ENCODE measurements around the gene SND1.

Gene SND1

DNA sequence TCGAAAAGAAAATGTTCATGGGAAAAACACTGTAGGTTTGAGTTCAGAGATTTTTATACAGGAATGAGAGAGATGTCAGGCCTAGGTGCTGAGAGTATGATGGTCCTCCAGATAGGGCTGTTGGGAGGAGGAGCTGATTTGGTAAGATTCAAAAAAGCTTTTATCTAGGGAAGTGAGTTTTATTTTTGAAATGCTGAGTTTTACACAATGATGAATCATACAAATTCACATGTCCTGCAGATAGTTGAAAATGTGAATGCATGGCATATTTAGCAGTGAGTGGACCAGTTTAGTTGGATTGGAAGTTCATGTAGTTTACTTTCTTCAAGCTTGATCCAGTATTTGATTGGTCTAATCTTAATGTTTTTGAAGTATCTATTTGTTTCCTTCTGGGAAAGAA is 224.4 kb downstream of the SND1 start:
- Histone ChIP-seq H3K4me1 (ENCODE audit: insufficient read depth, low read length) (peaks cover 2% of the 10 kb centered on the region), H3K27me3 (ENCODE audit: insufficient read depth, low read length) (no peaks in the 10 kb centered on the region), H3K4me3 (ENCODE audit: low read length) (no peak overlapping the region), H3K36me3 (ENCODE audit: insufficient read depth, low read length) (no peaks in the 10 kb centered on the region), H3K9me3 (ENCODE audit: low read length) (no peaks in the 10 kb centered on the region), H2AFZ (ENCODE audit: low read depth, low read length) (no peak overlapping the region)

DNA sequence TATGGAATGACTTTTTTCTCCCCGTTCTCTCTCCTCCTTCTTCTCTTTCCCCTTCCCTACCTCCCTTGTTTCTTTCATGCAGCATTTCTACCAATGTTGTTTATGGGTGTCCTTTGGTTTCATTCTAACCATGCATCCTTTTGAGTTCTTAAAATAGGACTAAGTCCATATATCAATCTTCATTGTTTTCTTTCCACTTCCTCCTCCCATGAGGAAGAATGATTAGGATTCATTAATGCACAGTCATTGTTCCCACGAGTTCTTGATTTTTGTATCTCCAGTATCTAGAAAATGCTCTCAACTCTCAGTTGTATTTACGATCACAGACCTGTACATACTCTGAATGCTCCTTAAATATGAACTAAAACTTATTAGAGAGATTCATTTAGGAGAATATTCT is 226.0 kb downstream of the SND1 start:
- Histone ChIP-seq H2AFZ (ENCODE audit: low read depth, low read length) (no peak overlapping the region), H3K4me3 (ENCODE audit: low read length) (no peak overlapping the region), H3K27me3 (ENCODE audit: insufficient read depth, low read length) (no peaks in the 10 kb centered on the region), H3K36me3 (ENCODE audit: insufficient read depth, low read length) (no peaks in the 10 kb centered on the region), H3K9me3 (ENCODE audit: low read length) (no peaks in the 10 kb centered on the region), H3K4me1 (ENCODE audit: insufficient read depth, low read length) (peaks cover 2% of the 10 kb centered on the region)

DNA sequence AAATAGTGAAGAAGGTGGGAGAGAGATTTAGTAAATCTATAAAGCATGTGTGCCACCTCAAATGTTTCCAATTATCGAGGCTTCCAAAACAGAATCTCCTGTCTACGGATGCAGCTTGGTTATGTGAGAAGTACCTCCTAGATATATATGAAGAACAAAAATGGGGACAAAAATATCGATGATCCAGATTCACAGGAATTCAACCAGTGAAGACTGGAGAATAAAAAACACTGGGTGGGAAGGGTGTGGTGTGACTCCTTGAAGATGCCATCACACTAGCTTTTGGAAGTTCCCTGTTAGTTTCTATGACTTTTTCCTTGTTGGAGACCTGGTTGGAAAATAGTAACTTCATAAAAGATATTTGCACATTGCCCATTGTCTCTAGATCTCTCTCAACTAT is 226.8 kb downstream of the SND1 start:
- no peak overlapping the region for H2AFZ ChIP-seq (ENCODE audit: low read depth, low read length)
- H3K4me3 ChIP-seq (ENCODE audit: low read length): no peak overlapping the region
- no peaks in the 10 kb centered on the region for H3K9me3 ChIP-seq (ENCODE audit: low read length)
- H3K4me1 ChIP-seq (ENCODE audit: insufficient read depth, low read length): peaks cover 2% of the 10 kb centered on the region
- H3K27me3 ChIP-seq (ENCODE audit: insufficient read depth, low read length): no peaks in the 10 kb centered on the region
- H3K36me3 ChIP-seq (ENCODE audit: insufficient read depth, low read length): no peaks in the 10 kb centered on the region

DNA sequence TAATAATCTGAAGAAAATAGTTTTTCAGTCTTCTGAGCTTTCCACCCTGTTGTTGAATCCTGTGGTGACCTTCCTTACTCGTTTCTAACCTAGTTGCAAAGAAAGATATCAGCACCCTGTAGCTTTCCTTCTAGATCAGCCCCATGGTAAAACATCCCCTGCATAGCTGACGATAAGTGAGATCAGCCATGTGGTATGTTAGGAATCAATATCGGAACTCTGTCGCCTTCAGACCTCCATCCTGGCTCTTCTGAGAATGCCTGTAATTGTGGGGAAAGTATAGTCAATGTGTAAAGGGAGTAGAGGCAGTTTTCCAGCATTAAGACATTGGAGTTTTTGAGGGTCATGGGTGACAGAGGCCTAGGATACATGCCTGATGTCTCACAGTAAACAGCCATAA is 227.4 kb downstream of the SND1 start:
- no peaks in the 10 kb centered on the region for H3K9me3 ChIP-seq (ENCODE audit: low read length)
- H3K27me3 ChIP-seq (ENCODE audit: insufficient read depth, low read length): no peaks in the 10 kb centered on the region
- H2AFZ ChIP-seq (ENCODE audit: low read depth, low read length): no peak overlapping the region
- no peak overlapping the region for H3K4me3 ChIP-seq (ENCODE audit: low read length)
- peaks cover 2% of the 10 kb centered on the region for H3K4me1 ChIP-seq (ENCODE audit: insufficient read depth, low read length)
- H3K36me3 ChIP-seq (ENCODE audit: insufficient read depth, low read length): no peaks in the 10 kb centered on the region

DNA sequence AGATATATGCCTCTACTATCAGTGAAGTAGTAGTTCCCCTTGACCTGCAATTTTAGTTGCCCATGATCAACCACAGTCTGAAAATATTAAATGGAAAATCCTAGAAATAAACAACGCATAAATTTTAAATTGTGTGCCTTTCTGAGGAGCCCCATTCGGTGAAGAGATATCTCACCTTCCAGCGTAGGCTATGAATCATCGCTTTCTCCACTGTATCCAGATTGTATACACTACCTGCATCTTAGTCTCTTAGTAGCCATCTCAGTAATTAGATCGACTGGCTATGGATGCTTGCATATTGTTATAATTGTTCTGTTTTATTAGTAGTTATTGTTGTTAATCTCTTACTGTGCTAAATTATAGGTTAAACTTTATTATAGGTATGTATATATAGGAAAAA is 227.9 kb downstream of the SND1 start:
- Histone ChIP-seq H3K4me3 (ENCODE audit: low read length) (no peak overlapping the region), H3K36me3 (ENCODE audit: insufficient read depth, low read length) (no peaks in the 10 kb centered on the region), H3K27me3 (ENCODE audit: insufficient read depth, low read length) (no peaks in the 10 kb centered on the region), H3K4me1 (ENCODE audit: insufficient read depth, low read length) (peaks cover 2% of the 10 kb centered on the region), H3K9me3 (ENCODE audit: low read length) (no peaks in the 10 kb centered on the region), H2AFZ (ENCODE audit: low read depth, low read length) (no peak overlapping the region)

DNA sequence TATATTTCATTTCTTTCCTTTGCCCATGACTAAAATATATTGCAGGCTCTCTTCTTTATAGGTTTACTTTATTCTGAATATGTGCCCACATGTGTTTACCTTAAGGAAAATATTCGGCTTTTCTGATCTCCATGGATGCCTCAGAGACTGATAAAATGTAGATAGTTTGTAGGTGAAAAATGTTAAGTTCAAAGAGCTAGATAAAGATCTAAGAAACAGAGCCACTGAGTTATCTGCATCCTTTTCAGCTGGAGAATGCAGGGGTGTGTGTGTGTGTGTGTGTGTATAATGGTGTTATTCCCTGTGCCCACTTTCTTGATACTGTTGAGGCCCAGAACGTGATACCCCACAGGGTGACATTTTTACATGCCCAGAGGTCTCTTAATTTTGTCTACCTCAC is 228.5 kb downstream of the SND1 start:
- Histone ChIP-seq H3K36me3 (ENCODE audit: insufficient read depth, low read length) (no peaks in the 10 kb centered on the region), H3K4me3 (ENCODE audit: low read length) (no peak overlapping the region), H2AFZ (ENCODE audit: low read depth, low read length) (no peak overlapping the region), H3K9me3 (ENCODE audit: low read length) (no peaks in the 10 kb centered on the region), H3K27me3 (ENCODE audit: insufficient read depth, low read length) (no peaks in the 10 kb centered on the region), H3K4me1 (ENCODE audit: insufficient read depth, low read length) (peaks cover 2% of the 10 kb centered on the region)

DNA sequence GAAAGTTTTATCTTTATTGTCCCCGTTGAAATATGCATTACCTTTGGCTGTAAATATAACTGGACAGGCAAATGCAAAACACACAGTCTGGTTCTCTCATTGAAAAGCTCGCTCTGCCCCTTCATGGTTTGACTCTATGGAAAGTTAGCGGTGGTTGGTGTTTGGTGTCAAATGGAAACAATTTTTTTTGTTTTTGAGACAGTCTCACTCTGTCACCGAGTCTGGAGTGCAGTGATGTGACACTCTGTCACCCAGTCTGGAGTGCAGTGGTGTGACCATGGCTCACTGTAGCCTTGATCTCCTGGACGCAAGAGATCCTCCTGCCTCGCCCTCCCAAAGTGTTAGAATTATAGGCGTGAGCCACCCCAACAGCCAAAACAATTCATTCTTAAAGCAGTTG is 229.6 kb downstream of the SND1 start:
- no peaks in the 10 kb centered on the region for H3K36me3 ChIP-seq (ENCODE audit: insufficient read depth, low read length)
- H2AFZ ChIP-seq (ENCODE audit: low read depth, low read length): no peak overlapping the region
- H3K4me3 ChIP-seq (ENCODE audit: low read length): no peak overlapping the region
- peaks cover 2% of the 10 kb centered on the region for H3K4me1 ChIP-seq (ENCODE audit: insufficient read depth, low read length)
- no peaks in the 10 kb centered on the region for H3K9me3 ChIP-seq (ENCODE audit: low read length)
- H3K27me3 ChIP-seq (ENCODE audit: insufficient read depth, low read length): no peaks in the 10 kb centered on the region

DNA sequence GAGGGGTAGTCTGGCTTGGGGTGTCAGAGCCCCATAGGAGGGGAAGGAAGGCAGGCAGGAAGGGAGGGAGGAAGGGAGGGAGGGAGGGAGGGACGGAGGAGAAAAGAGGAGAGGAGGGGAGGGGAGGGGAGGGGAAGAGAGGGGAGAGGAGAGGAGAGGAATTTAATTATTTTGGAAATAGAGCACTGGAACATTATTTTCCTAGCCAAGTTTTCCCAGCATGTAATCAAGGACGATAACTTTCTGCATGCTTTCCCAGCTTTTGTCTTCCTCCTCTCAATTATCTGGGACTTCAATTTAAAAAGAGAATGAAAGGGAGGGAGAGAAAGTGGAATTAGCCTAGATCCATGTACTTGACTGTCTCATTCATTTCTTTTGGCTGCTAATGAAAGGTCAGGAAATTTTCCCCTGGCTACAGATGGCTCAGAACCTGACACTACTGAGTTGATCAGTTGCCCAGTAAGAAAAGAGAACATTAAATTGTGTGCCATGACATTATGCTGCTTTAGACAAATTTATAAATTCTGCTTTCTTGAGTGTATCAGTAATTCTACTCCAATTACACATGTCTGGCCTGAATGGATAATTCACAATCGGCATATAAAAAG is 230.4 kb downstream of the SND1 start:
- H2AFZ ChIP-seq (ENCODE audit: low read depth, low read length): no peak overlapping the region
- peaks cover 2% of the 10 kb centered on the region for H3K4me1 ChIP-seq (ENCODE audit: insufficient read depth, low read length)
- H3K27me3 ChIP-seq (ENCODE audit: insufficient read depth, low read length): no peaks in the 10 kb centered on the region
- H3K36me3 ChIP-seq (ENCODE audit: insufficient read depth, low read length): no peaks in the 10 kb centered on the region
- H3K9me3 ChIP-seq (ENCODE audit: low read length): no peaks in the 10 kb centered on the region
- H3K4me3 ChIP-seq (ENCODE audit: low read length): no peak overlapping the region

DNA sequence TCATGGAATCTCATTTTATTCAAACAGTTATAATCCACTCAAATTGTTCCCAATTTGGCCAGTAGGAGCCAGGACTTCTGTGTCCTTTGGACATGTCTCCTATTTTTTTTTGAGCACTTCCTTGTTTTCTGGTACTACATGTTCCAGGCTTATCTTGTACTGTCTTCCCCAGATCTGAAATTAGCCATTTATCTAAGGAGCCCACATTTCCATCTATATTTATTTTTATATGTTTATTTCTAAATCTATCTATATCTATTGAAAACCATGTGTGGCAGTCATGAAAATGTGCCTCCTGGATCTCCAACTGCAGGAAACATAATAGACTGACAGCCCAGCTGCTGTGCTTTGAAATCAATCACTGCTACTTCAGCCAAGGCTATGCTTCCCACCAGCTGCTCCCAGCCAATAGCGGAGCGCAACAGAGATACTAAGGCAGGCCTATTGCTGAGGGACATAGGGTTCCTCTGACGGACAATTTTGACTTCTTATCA is 232.1 kb downstream of the SND1 start:
- Histone ChIP-seq H3K9me3 (ENCODE audit: low read length) (no peaks in the 10 kb centered on the region), H2AFZ (ENCODE audit: low read depth, low read length) (no peak overlapping the region), H3K36me3 (ENCODE audit: insufficient read depth, low read length) (peaks cover 10% of the 10 kb centered on the region), H3K4me3 (ENCODE audit: low read length) (no peak overlapping the region), H3K27me3 (ENCODE audit: insufficient read depth, low read length) (no peaks in the 10 kb centered on the region), H3K4me1 (ENCODE audit: insufficient read depth, low read length) (no peaks in the 10 kb centered on the region)

DNA sequence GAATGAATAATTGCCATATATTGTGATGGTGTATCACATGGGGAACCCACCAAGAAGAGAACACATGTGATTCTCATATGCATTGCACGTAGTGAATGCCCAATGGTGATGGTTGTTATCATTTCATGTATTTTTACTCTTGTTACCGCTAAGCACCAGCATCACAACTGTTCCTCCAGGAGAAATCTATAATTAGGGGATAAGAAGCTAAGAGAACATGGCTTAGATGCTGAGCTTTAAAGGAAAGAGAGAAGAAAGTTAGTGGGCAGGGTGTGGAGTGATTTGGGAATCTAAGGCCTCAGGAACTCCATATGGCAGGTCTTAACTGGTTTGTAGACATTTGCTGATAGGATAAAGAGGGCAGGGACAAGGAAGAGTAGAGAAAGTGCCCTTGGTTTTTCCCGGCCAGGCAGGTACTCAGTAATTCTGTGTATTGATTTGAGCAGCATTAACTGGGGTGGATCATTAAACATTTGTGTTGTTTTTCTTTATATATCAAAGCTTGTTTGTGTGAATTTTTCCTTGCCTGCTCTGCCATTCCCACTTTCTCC is 233.3 kb downstream of the SND1 start:
- H2AFZ ChIP-seq (ENCODE audit: low read depth, low read length): no peak overlapping the region
- H3K4me1 ChIP-seq (ENCODE audit: insufficient read depth, low read length): peaks cover under 1% of the 10 kb centered on the region
- H3K36me3 ChIP-seq (ENCODE audit: insufficient read depth, low read length): peaks cover 10% of the 10 kb centered on the region
- no peaks in the 10 kb centered on the region for H3K9me3 ChIP-seq (ENCODE audit: low read length)
- no peak overlapping the region for H3K4me3 ChIP-seq (ENCODE audit: low read length)
- H3K27me3 ChIP-seq (ENCODE audit: insufficient read depth, low read length): no peaks in the 10 kb centered on the region

DNA sequence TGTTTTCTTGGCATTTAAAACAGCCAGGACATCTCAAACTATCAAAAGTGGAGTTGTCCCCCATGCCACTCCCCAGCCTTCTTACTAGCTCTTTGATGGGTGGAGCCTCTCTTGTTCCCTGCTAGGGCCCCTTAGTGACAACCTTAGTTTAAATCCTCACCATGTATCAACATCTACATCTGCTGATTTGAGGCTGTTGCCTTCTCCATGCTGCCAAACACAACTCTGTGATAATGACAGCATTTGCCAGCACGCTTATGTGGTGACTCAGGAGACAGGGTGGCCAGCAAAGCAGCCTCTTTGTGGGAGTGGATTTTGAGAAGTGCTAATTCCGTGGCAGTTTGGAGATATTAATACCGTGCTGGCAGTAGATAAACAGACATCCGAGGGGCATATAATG is 233.8 kb downstream of the SND1 start:
- Histone ChIP-seq H3K4me1 (ENCODE audit: insufficient read depth, low read length) (peaks cover 2% of the 10 kb centered on the region), H3K27me3 (ENCODE audit: insufficient read depth, low read length) (no peaks in the 10 kb centered on the region), H3K36me3 (ENCODE audit: insufficient read depth, low read length) (peaks cover 10% of the 10 kb centered on the region), H3K4me3 (ENCODE audit: low read length) (no peak overlapping the region), H2AFZ (ENCODE audit: low read depth, low read length) (no peak overlapping the region), H3K9me3 (ENCODE audit: low read length) (no peaks in the 10 kb centered on the region)

DNA sequence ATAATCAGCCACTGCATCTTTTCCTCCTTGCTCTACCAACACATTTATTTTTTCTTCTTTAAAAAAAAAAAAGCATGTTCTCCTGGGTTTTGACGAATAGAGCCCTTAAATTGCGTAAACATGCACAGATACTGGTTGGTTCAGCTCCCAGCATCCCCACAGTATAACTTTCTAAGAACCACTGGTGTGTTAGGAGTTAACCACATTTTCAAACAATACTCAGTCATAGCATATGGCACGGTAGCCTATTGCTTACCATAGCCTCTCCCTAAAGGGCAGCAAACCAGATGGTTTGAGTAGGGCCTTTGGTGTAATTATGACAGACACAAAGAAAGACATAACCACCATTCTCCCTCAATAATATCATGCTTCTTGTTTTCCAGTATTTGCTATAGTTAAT is 234.3 kb downstream of the SND1 start:
- Histone ChIP-seq H3K4me1 (ENCODE audit: insufficient read depth, low read length) (peaks cover 2% of the 10 kb centered on the region), H3K9me3 (ENCODE audit: low read length) (no peaks in the 10 kb centered on the region), H3K36me3 (ENCODE audit: insufficient read depth, low read length) (peaks cover 10% of the 10 kb centered on the region), H3K27me3 (ENCODE audit: insufficient read depth, low read length) (no peaks in the 10 kb centered on the region), H3K4me3 (ENCODE audit: low read length) (no peak overlapping the region), H2AFZ (ENCODE audit: low read depth, low read length) (no peak overlapping the region)

DNA sequence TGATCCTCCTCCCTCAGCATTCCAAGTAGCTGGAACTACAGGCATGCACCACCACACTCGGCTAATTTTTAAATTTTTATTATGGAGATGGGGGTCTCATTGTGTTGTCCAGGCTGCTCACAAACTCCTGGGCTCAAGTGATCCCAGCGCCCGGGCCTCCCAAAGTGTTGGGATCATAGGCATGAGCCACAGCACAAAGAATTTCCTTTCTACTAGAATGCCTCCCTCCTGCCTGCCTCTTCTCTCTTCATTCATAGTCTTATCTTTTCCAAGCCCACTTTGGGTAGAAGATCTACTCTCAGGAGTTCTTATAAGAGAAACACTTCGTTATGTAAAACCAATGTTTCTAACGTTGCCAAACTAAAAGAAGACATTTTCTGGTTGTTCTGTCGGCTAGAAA is 235.1 kb downstream of the SND1 start:
- peaks cover 2% of the 10 kb centered on the region for H3K4me1 ChIP-seq (ENCODE audit: insufficient read depth, low read length)
- H3K36me3 ChIP-seq (ENCODE audit: insufficient read depth, low read length): peaks cover 13% of the 10 kb centered on the region
- H3K9me3 ChIP-seq (ENCODE audit: low read length): peaks cover 4% of the 10 kb centered on the region
- no peaks in the 10 kb centered on the region for H3K27me3 ChIP-seq (ENCODE audit: insufficient read depth, low read length)
- H2AFZ ChIP-seq (ENCODE audit: low read depth, low read length): no peak overlapping the region
- no peak overlapping the region for H3K4me3 ChIP-seq (ENCODE audit: low read length)

DNA sequence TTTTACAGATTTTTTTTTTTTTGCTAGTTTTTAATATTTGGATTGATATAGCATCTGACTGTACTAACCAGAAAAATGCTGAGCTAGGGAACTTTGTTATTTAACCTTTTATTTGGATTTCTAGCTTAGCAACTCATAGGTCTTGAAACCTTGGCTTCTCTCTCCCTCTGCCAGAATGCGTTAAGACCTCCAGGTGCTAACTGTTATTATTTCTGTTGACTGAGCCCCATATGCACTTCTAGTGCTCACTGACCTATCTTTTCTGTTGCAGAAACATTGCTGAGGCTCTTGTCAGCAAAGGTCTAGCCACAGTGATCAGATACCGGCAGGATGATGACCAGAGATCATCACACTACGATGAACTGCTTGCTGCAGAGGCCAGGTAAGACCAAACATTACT is 235.6 kb downstream of the SND1 start:
- Histone ChIP-seq H3K4me3 (ENCODE audit: low read length) (no peak overlapping the region), H3K9me3 (ENCODE audit: low read length) (peaks cover 6% of the 10 kb centered on the region), H3K4me1 (ENCODE audit: insufficient read depth, low read length) (peaks cover 2% of the 10 kb centered on the region), H3K27me3 (ENCODE audit: insufficient read depth, low read length) (no peaks in the 10 kb centered on the region), H3K36me3 (ENCODE audit: insufficient read depth, low read length) (peaks cover 16% of the 10 kb centered on the region), H2AFZ (ENCODE audit: low read depth, low read length) (no peak overlapping the region)

Data from neuron (in vitro differentiated cells).